Subcutaneous preadipocyte (primary cell): ENCODE results near the gene RNF103. TPM values are rescaled to one million over a fixed set of nuclear protein-coding genes. Genes with fewer than 3 reads are reported as not detected.

Source experiments
- total RNA-seq: library from RNA; depleted of rRNA; stranded (reverse); fragments of >200 nt; gene quantifications from 2 replicates; pipeline ENCODE4 v1.2.3, GENCODE V29; 2012

RNF103 gene
- 10.7 and 11.9 TPM in 2 replicates for total RNA-seq

GRCh38 chr2:86623494-86624266 is at the start of gene RNF103:
RNF103 (minus strand) TSS chr2:86623865; CDS start chr2:86622886, 979 bp downstream.

GRCh38 chr2:86562922-86563649 is 60.6 kb downstream of the RNF103 start, which contains the start of gene CHMP3:
CHMP3 (minus strand) TSS chr2:86563443; CDS start chr2:86563348, 95 bp downstream.

Other genes starting within 250 kb of the RNF103 start
- 9.2 and 14.1 TPM in 2 replicates for gene KDM3A, start 182.5 kb downstream of the RNF103 start, total RNA-seq
- gene CHMP3, start 60.4 kb downstream of the RNF103 start, total RNA-seq: 43.4 and 43.7 TPM in 2 replicates
- gene RMND5A, start 96.4 kb upstream of the RNF103 start, total RNA-seq: 11.4 and 16.6 TPM in 2 replicates
- under 0.01 TPM in 1 of 2 replicates, not detected in the other for gene CD8A, start 167.0 kb upstream of the RNF103 start, total RNA-seq
- gene CD8B, start 238.0 kb upstream of the RNF103 start, total RNA-seq: not detected in 2 replicates